Measurements from ENCODE around the gene MATN1.

- TF ChIP-seq, protein P1, sequence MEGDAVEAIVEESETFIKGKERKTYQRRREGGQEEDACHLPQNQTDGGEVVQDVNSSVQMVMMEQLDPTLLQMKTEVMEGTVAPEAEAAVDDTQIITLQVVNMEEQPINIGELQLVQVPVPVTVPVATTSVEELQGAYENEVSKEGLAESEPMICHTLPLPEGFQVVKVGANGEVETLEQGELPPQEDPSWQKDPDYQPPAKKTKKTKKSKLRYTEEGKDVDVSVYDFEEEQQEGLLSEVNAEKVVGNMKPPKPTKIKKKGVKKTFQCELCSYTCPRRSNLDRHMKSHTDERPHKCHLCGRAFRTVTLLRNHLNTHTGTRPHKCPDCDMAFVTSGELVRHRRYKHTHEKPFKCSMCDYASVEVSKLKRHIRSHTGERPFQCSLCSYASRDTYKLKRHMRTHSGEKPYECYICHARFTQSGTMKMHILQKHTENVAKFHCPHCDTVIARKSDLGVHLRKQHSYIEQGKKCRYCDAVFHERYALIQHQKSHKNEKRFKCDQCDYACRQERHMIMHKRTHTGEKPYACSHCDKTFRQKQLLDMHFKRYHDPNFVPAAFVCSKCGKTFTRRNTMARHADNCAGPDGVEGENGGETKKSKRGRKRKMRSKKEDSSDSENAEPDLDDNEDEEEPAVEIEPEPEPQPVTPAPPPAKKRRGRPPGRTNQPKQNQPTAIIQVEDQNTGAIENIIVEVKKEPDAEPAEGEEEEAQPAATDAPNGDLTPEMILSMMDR (IDR thresholded peaks at IDR 0.05; ENCODE audit: poor library complexity, severe bottlenecking) = no peak
- TF ChIP-seq RAD21 (conservative IDR thresholded peaks at IDR 0.05) (no peak), POLR2AphosphoS5 (IDR thresholded peaks at IDR 0.05) (no peak), REST (IDR thresholded peaks at IDR 0.05; ENCODE audit: borderline replicate concordance) (no peak), EZH2 (IDR thresholded peaks at IDR 0.05; ENCODE audit: borderline replicate concordance, insufficient read depth, low read length, poor library complexity, severe bottlenecking) (no peak)
These were observed 39.0 kb upstream of the MATN1 start for GRCh38 chr1:30762152-30762929.

All from neural cell (in vitro differentiated cells).